HG02642 (cell line): ENCODE data around the gene GMCL2.

ENCODE experiments used
- ATAC-seq: cut with Tn5 transposase; IDR thresholded peaks from one replicate; pipeline ENCODE4 v1.9.1; 2021; ENCODE audit warnings: mild to moderate bottlenecking; ENCODE audit not compliant: unreplicated experiment, poor library complexity

Gene GMCL2

GRCh38 chr5:178192244-178192643 is 5.1 kb upstream of the GMCL2 start:
- no peak for ATAC-seq

GRCh38 chr5:178191661-178192060 is 4.5 kb upstream of the GMCL2 start:
- no peak for ATAC-seq

GRCh38 chr5:178189433-178189832 is 2.3 kb upstream of the GMCL2 start:
- ATAC-seq = no peak

- ATAC-seq = no peak
These were observed 744 bp downstream of the GMCL2 start for GRCh38 chr5:178186427-178186826.

- ATAC-seq = no peak
These were observed 4.9 kb downstream of the GMCL2 start for GRCh38 chr5:178182158-178182876.

- no peak for ATAC-seq
These were observed 6.9 kb downstream of the GMCL2 start for GRCh38 chr5:178180141-178180863.

- no peak for ATAC-seq
These were observed 9.6 kb downstream of the GMCL2 start for GRCh38 chr5:178177569-178177968.

- no peak for ATAC-seq
These were observed 10.4 kb downstream of the GMCL2 start for GRCh38 chr5:178176791-178177190.

- ATAC-seq = no peak
These were observed 12.7 kb downstream of the GMCL2 start for GRCh38 chr5:178174456-178174855.

- no peak for ATAC-seq
These were observed 16.7 kb downstream of the GMCL2 start for GRCh38 chr5:178170455-178170854.

GRCh38 chr5:178165581-178165980 is 21.6 kb downstream of the GMCL2 start:
- ATAC-seq = no peak

GRCh38 chr5:178163772-178164735 is 23.1 kb downstream of the GMCL2 start:
- peak; percentile 97 for ATAC-seq

- no peak for ATAC-seq
These were observed 24.7 kb downstream of the GMCL2 start for GRCh38 chr5:178162481-178162880.

GRCh38 chr5:178160176-178160575 is 27.0 kb downstream of the GMCL2 start:
- no peak for ATAC-seq

- no peak for ATAC-seq
These were observed 32.1 kb downstream of the GMCL2 start for GRCh38 chr5:178155065-178155464.

GRCh38 chr5:178153530-178154340 is 33.4 kb downstream of the GMCL2 start, which contains the start of gene NHP2:
Gene NHP2 (minus strand): TSS chr5:178153885. CDS start chr5:178153817, 68 bp downstream.
- peak; percentile 98 for ATAC-seq

GRCh38 chr5:178152491-178153444 is 34.4 kb downstream of the GMCL2 start:
- no peak for ATAC-seq

- ATAC-seq = no peak
These were observed 36.0 kb downstream of the GMCL2 start for GRCh38 chr5:178150977-178151734.
